GM12878 (cell line): Measurements from ENCODE around the gene MORC4.

Source experiments
- MEF2A ChIP-seq: IDR thresholded peaks from 2 replicates; pipeline ENCODE4 v1.6.1; 2011; ENCODE audit warnings: low read depth, mild to moderate bottlenecking, low read length, moderate library complexity; ENCODE audit not compliant: insufficient read depth
- RCOR1 ChIP-seq: conservative IDR thresholded peaks from 2 replicates; pipeline ENCODE4 v1.6.1; 2012; ENCODE audit warnings: low read depth, low read length, improper control_type of control experiment
- SP1 ChIP-seq: IDR thresholded peaks from one replicate; pipeline ENCODE4 v1.6.1; 2011; ENCODE audit warnings: low read depth, low read length
- TF ChIP-seq, protein P1 (sequence below): fragments of 450-650 bp; formaldehyde crosslinking; IDR thresholded peaks from 2 replicates; pipeline ENCODE4 v1.4.0; 2022; ENCODE audit warnings: mild to moderate bottlenecking, moderate library complexity
- TF ChIP-seq, protein P2 (sequence below): IDR thresholded peaks from 2 replicates; pipeline ENCODE4 v1.6.1; 2012; ENCODE audit warnings: low read depth, low read length, improper control_type of control experiment
- TF ChIP-seq, protein P3 (sequence below): fragments of 450-650 bp; IDR thresholded peaks from 2 replicates; pipeline ENCODE4 v1.6.1; 2017; ENCODE audit warnings: low read depth, mild to moderate bottlenecking, moderate library complexity

- TF ChIP-seq, protein P1, sequence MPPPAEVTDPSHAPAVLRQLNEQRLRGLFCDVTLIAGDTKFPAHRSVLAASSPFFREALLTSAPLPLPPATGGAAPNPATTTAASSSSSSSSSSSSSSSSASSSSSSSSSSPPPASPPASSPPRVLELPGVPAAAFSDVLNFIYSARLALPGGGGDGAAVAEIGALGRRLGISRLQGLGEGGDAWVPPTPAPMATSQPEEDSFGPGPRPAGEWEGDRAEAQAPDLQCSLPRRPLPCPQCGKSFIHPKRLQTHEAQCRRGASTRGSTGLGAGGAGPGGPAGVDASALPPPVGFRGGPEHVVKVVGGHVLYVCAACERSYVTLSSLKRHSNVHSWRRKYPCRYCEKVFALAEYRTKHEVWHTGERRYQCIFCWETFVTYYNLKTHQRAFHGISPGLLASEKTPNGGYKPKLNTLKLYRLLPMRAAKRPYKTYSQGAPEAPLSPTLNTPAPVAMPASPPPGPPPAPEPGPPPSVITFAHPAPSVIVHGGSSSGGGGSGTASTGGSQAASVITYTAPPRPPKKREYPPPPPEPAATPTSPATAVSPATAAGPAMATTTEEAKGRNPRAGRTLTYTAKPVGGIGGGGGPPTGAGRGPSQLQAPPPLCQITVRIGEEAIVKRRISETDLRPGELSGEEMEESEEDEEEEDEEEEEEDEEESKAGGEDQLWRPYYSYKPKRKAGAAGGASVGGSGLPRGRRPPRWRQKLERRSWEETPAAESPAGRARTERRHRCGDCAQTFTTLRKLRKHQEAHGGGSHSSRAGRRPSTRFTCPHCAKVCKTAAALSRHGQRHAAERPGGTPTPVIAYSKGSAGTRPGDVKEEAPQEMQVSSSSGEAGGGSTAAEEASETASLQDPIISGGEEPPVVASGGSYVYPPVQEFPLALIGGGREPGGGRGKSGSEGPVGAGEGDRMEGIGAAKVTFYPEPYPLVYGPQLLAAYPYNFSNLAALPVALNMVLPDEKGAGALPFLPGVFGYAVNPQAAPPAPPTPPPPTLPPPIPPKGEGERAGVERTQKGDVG (CRISPR knock-in tag): no peak
- TF ChIP-seq, protein P2, sequence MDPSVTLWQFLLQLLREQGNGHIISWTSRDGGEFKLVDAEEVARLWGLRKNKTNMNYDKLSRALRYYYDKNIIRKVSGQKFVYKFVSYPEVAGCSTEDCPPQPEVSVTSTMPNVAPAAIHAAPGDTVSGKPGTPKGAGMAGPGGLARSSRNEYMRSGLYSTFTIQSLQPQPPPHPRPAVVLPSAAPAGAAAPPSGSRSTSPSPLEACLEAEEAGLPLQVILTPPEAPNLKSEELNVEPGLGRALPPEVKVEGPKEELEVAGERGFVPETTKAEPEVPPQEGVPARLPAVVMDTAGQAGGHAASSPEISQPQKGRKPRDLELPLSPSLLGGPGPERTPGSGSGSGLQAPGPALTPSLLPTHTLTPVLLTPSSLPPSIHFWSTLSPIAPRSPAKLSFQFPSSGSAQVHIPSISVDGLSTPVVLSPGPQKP: no peak
- TF ChIP-seq MEF2A: no peak
- TF ChIP-seq, protein P3, sequence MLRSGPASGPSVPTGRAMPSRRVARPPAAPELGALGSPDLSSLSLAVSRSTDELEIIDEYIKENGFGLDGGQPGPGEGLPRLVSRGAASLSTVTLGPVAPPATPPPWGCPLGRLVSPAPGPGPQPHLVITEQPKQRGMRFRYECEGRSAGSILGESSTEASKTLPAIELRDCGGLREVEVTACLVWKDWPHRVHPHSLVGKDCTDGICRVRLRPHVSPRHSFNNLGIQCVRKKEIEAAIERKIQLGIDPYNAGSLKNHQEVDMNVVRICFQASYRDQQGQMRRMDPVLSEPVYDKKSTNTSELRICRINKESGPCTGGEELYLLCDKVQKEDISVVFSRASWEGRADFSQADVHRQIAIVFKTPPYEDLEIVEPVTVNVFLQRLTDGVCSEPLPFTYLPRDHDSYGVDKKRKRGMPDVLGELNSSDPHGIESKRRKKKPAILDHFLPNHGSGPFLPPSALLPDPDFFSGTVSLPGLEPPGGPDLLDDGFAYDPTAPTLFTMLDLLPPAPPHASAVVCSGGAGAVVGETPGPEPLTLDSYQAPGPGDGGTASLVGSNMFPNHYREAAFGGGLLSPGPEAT: no peak
- no peak for TF ChIP-seq SP1
- no peak for TF ChIP-seq RCOR1
Measured at GRCh38 chrX:106959901-106960300, 40.1 kb downstream of the MORC4 start.
